AG04449 (cell line): ENCODE results near the gene DNAJC16.

Experiments used
- CTCF ChIA-PET: fragments of 350-600 bp; formaldehyde crosslinking; extraction: SDS; loops from one replicate; lab custom pipeline; 2021; ENCODE audit warnings: antibody characterized with exemption; lab: Yijun Ruan, JAX
- POLR2A ChIA-PET: fragments of 400-600, 350-600 bp; formaldehyde crosslinking; extraction: SDS; loops from one replicate; lab custom pipeline; 2020; ENCODE audit warnings: antibody characterized with exemption, inconsistent platforms; lab: Yijun Ruan, JAX
- DNase-seq: peaks from one replicate; pipeline ENCODE4 v3.0.0-alpha.2; 2010; ENCODE audit warnings: low read depth, low spot score
- H3K4me3 ChIP-seq: 2 replicates; pipeline ENCODE4 v1.5.1; 2011; ENCODE audit warnings: low read depth, mild to moderate bottlenecking, control low read depth, low read length
- CTCF ChIP-seq: IDR thresholded peaks from one replicate; pipeline ENCODE4 v1.5.1; 2011; ENCODE audit warnings: mild to moderate bottlenecking, moderate library complexity, low read length, control low read depth, inconsistent platforms; ENCODE audit not compliant: insufficient read depth; ENCODE audit errors: missing control alignments

DNAJC16 gene

GRCh38 chr1:15618077-15618654 is 91.5 kb downstream of the DNAJC16 start:
- peak overlapping the region; percentile 88 for H3K4me3 ChIP-seq
- no peak for DNase-seq
- no peak for TF ChIP-seq CTCF
- CTCF ChIA-PET: interaction anchor here (0.7 to 1.2 kb wide), 6 partner anchors 8 to 438 kb away, joined by 3 read pairs; no protein-coding TSS in a partner anchor
- POLR2A ChIA-PET: interaction anchor here (0.6 to 1.8 kb wide), 3 partner anchors 9 to 84 kb away, joined by 3 to 6 read pairs (median 5); no protein-coding TSS in a partner anchor

DNA sequence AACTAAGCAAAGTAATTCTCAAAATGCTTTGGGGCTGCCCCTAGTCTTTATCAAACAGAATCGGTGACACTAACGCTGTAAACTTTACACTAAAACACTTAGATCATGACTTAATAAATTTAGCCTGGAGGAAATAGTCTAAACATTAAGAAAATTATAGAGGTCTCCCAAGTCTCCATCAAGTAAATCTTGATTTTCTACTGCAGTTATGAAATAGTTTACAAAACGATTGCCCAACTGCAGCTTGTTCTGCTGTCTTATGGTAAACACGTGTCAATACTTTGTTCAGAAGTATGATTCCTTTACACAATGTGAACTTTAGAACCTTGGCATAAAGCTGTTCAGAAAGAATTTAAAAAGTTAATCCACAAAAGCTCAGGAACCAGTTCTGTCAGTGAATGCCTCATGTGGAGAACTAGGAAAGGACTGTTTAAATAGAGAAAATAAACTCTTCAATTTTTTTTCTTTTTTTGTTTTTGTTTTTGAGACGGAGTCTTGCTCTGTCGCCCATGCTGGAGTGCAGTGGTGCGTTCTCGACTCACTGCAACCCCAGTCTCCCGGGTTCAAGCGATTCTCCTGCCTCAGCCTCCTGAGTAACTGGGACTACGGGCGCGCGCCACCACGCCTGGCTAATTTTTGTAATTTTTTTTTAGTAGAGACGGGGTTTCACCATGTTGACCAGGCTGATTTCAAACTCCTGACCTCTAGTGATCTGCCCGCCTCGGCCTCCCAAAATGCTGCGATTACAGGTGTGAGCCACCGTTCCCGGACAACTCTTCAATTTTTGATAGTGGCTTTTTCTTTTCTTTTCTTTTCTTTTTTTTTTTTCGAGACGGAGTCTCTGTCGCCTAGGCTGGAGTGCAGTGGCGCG is 92.2 kb downstream of the DNAJC16 start:
- no peak for TF ChIP-seq CTCF
- peak; percentile 33 for DNase-seq
- ChIA-PET CTCF (interaction anchor here (0.7 to 1.2 kb wide), 4 partner anchors 9 to 84 kb away, joined by 3 read pairs; no protein-coding TSS in a partner anchor), POLR2A (interaction anchor here (0.6 to 1.8 kb wide), 3 partner anchors 8 to 84 kb away, joined by 3 to 6 read pairs (median 5); no protein-coding TSS in a partner anchor)
- H3K4me3 ChIP-seq: peak overlapping the region; percentile 88

DNA sequence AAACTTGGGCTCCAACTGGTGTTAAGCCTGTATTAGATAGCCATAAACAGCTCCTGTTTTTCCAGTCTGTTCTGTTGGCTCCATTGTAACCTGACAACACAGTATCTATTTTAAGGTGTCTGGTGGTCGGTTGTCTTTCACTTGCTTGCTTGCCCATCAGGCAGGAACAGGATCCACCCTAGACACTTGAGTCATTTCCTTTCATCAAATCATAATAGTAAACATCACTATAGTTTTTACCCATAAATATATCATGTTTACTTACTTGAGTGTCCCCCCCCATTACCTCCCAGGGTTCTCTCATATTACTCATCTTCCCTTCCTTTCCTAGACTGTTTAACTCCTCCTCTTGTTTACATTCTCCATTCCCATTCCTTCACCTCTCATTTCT is 93.5 kb downstream of the DNAJC16 start:
- POLR2A ChIA-PET: no interaction called here
- no peak for TF ChIP-seq CTCF
- no peak for DNase-seq
- no peak overlapping the region for H3K4me3 ChIP-seq
- CTCF ChIA-PET: no interaction called here

DNA sequence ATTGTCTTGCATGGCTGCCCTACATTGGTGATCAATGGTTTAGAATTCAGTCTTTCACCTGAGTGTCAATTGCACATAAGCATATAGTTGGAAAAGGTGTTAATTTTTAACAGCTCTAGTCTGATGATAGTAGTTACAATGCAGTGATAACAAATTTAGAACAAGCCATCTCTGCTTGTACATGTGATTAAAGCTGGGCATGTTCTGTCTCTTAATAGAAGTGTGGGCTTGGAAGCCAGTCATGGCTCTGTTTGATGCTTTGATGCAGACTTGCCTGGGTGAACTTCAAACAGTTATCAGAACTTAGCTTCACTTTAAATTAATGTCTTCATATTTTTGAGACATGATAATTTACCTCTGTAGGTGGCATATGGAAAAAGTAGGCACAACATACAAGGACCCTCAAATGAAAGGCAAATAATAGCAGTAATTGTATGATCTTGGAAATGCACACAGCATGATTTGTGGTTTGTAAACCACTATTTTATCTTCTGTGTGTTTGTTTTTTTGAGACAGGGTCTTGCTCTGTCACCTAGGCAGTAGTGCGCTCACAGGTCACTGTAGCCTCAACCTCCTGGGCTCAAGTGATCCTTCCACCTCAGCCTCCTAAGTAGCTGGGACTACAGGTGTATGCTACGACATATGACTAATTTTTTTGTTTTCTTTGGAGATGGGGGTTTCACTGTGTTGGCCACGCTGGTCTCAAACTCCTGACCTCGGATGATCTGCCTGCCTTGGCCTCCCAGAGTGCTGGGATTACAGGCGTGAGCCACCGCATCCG is 94.4 kb downstream of the DNAJC16 start:
- no peak for DNase-seq
- POLR2A ChIA-PET: no interaction called here
- TF ChIP-seq CTCF: no peak
- no peak overlapping the region for H3K4me3 ChIP-seq
- CTCF ChIA-PET: interaction anchor here (1.0 kb wide), 1 partner anchor 9 kb away, joined by 4 read pairs; no protein-coding TSS in a partner anchor

DNA sequence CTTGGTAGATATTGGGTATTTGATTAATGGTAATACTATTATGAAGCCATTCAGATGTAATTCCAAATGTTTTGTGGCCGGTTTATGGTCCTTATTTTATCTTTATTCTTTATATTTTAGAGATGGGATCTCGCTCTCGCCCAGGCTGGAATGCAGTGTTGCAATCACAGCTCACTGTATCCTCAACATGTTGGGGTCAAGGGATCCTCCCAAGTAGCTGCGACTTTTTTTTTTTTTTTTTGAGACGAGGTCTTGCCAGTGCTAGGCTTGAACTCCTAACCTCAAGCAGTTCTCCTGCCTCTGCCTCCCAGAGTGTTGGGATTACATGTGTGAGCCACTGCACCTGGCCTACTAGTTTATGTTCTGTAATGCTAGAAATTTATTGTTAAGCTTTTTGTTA is 95.3 kb downstream of the DNAJC16 start:
- POLR2A ChIA-PET: no interaction called here
- no peak for TF ChIP-seq CTCF
- no peak for DNase-seq
- CTCF ChIA-PET: interaction anchor here (1.0 to 1.1 kb wide), 2 partner anchors 8 to 29 kb away, joined by 4 read pairs; no protein-coding TSS in a partner anchor
- no peak overlapping the region for H3K4me3 ChIP-seq
